Astrocyte of the spinal cord (primary cell): ENCODE results near the gene SUGCT.
"Not testable (repeated sequence)": the region's sequence is repeated elsewhere in the genome, so short reads cannot be mapped to it uniquely, and the experiment has no call there.

Experiments
- DNase-seq: peaks from one replicate; pipeline ENCODE4 v3.0.0; 2011; ENCODE audit warnings: low read depth, low spot score
- H3K4me3 ChIP-seq: 2 replicates; pipeline ENCODE4 v1.5.1; 2011; ENCODE audit warnings: low read depth, mild to moderate bottlenecking, low read length, moderate library complexity
- in situ Hi-C: cut with HindIII; loops from 2 replicates; pipeline ENCODE4 v1.10.0; 2017; ENCODE audit warnings: low sequenced_read_pairs
- TF ChIP-seq, protein P1 (sequence below): IDR thresholded peaks from 2 replicates; pipeline ENCODE4 v1.5.1; 2012; ENCODE audit warnings: low read depth, mild to moderate bottlenecking, low read length, inconsistent platforms

SUGCT gene

DNA sequence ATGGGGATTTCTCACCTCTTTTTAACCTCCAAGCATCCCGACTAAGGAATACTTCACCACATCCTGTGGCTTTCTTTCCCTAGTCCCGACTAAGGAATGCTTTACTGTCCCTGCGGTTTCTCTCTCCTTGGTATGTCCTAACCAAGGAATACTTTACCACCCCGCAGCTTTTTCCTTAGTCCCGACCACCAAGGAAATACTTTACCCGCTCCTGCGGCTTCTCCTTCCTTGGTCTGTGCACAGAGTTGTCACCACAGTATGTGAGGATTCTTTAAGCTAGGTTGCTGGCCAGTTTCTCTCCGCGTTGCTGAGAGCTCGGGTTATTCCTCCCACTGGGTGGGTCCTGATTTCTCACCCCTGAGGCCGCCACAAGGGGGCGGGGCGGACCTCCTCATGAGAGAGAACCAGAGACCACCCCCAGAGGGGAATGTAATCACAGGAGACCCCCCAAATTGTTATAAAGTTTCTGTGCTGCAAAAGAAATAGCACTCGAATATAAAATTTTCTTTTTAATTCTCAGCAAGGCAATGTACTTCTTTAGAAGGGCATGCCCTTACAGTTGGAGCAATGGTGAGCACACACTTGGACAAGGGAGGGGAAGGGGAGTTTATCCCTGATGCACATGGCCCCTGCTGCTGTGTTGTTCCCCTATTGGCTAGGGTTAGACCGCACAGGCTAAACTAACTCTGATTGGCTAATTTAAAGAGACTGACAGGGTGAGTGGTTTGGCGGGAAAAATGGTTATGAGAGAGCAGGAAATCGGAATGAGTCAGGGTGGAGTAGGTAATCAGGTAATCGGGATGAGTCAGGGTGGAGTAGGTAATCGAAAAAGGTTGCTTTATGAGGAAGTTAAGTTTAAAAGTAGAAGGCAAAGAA lies 12.8 kb downstream of the SUGCT start:
- no peak overlapping the region for H3K4me3 ChIP-seq
- peak; percentile 24 for DNase-seq
- in situ Hi-C loops, result no loop called here
- TF ChIP-seq, protein P1, sequence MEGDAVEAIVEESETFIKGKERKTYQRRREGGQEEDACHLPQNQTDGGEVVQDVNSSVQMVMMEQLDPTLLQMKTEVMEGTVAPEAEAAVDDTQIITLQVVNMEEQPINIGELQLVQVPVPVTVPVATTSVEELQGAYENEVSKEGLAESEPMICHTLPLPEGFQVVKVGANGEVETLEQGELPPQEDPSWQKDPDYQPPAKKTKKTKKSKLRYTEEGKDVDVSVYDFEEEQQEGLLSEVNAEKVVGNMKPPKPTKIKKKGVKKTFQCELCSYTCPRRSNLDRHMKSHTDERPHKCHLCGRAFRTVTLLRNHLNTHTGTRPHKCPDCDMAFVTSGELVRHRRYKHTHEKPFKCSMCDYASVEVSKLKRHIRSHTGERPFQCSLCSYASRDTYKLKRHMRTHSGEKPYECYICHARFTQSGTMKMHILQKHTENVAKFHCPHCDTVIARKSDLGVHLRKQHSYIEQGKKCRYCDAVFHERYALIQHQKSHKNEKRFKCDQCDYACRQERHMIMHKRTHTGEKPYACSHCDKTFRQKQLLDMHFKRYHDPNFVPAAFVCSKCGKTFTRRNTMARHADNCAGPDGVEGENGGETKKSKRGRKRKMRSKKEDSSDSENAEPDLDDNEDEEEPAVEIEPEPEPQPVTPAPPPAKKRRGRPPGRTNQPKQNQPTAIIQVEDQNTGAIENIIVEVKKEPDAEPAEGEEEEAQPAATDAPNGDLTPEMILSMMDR, result peak; percentile 7

DNA sequence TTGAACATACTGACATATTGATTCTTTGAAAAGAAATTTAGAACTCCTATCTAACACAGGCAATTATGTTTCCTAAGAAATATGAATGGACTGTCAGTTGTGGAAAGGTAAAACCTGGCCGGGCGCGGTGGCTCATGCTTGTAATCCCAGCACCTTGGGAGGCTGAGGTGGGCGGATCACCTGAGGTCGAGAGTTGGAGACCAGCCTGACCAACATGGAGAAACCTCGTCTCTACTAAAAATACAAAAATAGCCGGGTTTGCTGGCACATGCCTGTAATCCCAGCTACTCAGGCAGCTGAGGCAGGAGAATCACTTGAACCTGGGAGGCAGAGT lies 13.4 kb downstream of the SUGCT start:
- H3K4me3 ChIP-seq, in situ Hi-C loops, DNase-seq: not testable (repeated sequence)

DNA sequence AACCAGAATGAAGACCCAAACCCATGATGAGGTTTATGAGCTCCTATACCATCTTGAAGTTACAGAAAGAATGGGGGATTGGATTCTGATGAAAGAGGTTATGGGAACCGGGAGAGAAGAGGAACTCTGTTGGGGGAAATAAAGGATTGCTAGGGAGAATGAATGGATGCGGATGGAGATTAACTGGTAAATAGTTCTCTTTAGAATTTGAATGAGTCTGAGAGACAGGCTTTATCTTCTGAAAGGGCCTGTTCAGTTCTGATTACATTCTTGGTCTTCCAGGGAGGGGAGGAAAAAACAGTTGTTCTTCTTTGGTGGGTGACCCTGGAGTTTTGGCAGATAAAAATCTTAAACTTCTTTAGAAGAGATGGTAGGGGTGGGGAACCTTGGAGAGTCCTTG lies 13.9 kb downstream of the SUGCT start:
- in situ Hi-C loops, result no loop called here
- H3K4me3 ChIP-seq, result no peak overlapping the region
- no peak for DNase-seq
- TF ChIP-seq, protein P1, result no peak

DNA sequence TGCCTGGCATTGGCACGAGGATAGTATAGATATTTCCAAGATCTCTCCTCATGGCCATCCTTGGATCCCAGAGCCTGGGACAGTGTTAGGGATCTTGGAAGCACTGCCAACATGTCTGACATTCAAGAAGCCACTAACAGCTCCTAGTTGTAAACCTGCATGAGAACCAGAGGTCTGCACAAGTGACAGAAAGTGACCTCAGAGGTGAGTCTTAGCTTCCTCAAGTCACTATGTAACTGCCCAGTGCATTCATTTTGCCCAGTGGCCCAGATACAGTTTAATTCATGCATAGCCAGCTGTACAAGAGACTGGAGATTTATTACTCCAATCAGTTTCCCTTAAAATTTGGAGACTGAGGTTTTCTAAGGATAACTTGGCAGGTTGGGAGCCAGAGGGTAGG lies 16.7 kb downstream of the SUGCT start:
- no peak overlapping the region for H3K4me3 ChIP-seq
- no peak for DNase-seq
- TF ChIP-seq, protein P1, result no peak
- in situ Hi-C loops, result no loop called here

DNA sequence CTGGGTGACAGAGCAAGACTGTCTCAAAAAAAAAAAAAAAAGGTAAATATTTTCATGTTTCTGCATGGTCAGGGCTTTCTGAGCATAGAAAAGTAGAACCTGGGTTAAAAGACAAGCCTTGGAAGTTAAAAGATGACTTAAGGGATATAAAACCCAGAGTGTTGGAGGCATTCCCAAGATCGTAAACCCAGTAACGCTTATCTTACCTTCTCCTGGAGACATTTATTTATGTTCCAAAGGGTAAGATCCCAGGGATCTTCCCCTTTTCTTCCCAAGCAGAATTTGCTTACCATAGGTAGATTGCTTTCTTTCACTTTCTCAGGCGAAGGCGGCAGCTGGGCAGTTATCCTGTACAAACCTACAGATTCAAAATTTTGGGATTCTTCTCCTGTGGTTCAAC lies 22.2 kb downstream of the SUGCT start:
- in situ Hi-C loops, result no loop called here

DNA sequence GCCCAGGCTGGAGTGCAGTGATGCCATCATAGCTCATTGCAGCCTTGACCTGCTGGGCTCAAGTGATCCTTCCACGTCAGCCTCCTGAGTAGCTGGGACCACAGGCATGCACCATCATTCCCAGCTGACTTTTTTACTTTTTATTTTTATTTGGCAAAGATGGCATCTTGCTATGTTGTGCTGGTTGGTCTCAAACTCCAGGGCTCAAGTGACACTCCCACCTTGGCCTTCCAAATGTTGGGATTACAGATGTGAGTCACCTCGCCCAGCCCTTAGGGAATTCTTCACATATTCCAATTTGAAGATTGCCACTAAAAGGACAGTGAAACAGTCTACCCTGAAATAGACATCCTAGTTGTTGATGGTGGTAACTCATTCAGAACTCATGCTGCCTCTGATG lies 27.7 kb downstream of the SUGCT start:
- in situ Hi-C loops, result no loop called here
- no peak overlapping the region for H3K4me3 ChIP-seq
- no peak for DNase-seq
- TF ChIP-seq, protein P1, result no peak

More for the DNA sequence above, 22.2 kb downstream of the SUGCT start:
- no peak overlapping the region for H3K4me3 ChIP-seq
- TF ChIP-seq, protein P1, result no peak
- DNase-seq, result no peak

DNA sequence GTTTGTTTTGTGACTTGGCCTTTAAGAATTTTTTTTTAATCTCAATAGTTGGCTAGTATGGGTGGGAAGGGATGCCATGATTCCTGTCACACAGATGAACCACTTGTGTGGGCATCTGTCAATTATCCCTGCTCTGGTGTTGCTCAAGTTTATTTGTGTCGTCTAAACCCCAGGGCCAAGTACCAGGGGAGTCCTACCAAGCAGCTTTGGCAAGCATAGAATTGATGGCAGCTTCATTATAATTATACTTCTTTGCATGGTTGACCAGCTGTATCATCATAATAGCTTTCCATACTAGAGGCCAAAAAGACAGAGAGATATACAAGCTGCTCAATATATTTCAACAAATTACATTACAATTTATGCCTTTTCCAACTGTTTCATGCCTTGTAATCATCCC lies 30.4 kb downstream of the SUGCT start:
- in situ Hi-C loops, result no loop called here
- DNase-seq, result no peak
- TF ChIP-seq, protein P1, result no peak
- no peak overlapping the region for H3K4me3 ChIP-seq
